Measurements from ENCODE around the gene CLDN4.

DNA sequence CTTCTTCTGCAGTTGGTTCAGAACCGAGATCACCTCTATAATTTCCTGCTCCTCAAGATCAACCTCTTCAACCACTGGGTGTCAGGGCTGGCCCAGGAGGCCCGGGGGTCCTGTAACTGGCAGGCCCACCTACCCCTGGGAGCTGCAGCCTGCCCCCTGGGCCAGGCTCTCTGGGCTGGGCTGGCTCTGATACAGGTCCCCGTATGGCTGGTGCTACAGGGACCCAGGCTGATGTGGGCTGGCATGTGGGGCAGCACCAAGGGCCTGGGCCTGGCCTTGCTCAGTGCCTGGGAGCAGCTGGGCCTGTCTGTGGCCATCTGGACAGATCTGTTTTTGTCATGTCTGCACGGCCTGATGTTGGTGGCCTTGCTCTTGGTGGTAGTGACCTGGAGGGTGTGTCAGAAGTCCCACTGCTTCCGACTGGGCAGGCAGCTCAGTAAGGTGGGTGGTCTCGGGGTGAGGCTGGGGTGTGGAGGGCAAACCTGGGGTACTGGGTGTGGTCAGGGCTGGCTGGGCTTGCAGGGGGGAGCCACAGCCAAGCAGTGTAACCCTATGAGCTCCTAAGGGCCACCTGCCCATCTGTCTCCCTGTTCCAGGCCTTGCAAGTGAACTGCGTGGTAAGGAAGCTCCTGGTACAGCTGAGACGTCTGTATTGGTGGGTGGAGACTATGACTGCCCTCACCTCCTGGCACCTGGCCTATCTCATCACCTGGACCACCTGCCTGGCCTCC is 34.4 kb downstream of the CLDN4 start:
- TF ChIP-seq EGR1 (conservative IDR thresholded peaks at IDR 0.05), result no peak
- no peak for TF ChIP-seq ZNF707 (CRISPR knock-in tag; conservative IDR thresholded peaks at IDR 0.05)
- TF ChIP-seq, protein P1, sequence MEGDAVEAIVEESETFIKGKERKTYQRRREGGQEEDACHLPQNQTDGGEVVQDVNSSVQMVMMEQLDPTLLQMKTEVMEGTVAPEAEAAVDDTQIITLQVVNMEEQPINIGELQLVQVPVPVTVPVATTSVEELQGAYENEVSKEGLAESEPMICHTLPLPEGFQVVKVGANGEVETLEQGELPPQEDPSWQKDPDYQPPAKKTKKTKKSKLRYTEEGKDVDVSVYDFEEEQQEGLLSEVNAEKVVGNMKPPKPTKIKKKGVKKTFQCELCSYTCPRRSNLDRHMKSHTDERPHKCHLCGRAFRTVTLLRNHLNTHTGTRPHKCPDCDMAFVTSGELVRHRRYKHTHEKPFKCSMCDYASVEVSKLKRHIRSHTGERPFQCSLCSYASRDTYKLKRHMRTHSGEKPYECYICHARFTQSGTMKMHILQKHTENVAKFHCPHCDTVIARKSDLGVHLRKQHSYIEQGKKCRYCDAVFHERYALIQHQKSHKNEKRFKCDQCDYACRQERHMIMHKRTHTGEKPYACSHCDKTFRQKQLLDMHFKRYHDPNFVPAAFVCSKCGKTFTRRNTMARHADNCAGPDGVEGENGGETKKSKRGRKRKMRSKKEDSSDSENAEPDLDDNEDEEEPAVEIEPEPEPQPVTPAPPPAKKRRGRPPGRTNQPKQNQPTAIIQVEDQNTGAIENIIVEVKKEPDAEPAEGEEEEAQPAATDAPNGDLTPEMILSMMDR (IDR thresholded peaks at IDR 0.05 in 2 of 3, conservative IDR thresholded peaks at IDR 0.05 in 1 of 3; ENCODE audit: insufficient read depth in 2 of 3, low read depth in 1 of 3, low read length in 3 of 3), result no peak
- no peak for TF ChIP-seq ZNF449 (CRISPR knock-in tag; IDR thresholded peaks at IDR 0.05)
- TF ChIP-seq HMGXB4 (CRISPR knock-in tag; IDR thresholded peaks at IDR 0.05), result no peak
- TF ChIP-seq, protein P2, sequence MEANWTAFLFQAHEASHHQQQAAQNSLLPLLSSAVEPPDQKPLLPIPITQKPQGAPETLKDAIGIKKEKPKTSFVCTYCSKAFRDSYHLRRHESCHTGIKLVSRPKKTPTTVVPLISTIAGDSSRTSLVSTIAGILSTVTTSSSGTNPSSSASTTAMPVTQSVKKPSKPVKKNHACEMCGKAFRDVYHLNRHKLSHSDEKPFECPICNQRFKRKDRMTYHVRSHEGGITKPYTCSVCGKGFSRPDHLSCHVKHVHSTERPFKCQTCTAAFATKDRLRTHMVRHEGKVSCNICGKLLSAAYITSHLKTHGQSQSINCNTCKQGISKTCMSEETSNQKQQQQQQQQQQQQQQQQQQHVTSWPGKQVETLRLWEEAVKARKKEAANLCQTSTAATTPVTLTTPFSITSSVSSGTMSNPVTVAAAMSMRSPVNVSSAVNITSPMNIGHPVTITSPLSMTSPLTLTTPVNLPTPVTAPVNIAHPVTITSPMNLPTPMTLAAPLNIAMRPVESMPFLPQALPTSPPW (CRISPR knock-in tag; IDR thresholded peaks at IDR 0.05), result no peak
- TF ChIP-seq ETS1 (conservative IDR thresholded peaks at IDR 0.05; ENCODE audit: control insufficient read depth, low read depth, low read length), result no peak

Data from K562 (cell line).